CD4-positive, alpha-beta T cell treated with Interleukin-2 at 100 ng/mL for 4 hours (primary cell): Measurements from ENCODE around the gene GCNT4.
A peak's percentile ranks its signal among the peaks of the same experiment; 100 is the strongest.
"Not testable (repeated sequence)": the region's sequence is repeated elsewhere in the genome, so short reads cannot be mapped to it uniquely, and the experiment has no call there.

Source experiments
- DNase-seq: peaks from one replicate; pipeline ENCODE4 v3.0.0-alpha.2; 2020; ENCODE audit warnings: low spot score

The GCNT4 gene

GRCh38 chr5:75052192-75053053 lies at the start of gene GCNT4:
TSS of gene GCNT4 (minus strand) at chr5:75052558. CDS start at chr5:75030037, 22,521 bp downstream.
- DNase-seq, result peak; percentile 37

GRCh38 chr5:75095956-75096355 lies 43.6 kb upstream of the GCNT4 start:
- DNase-seq, result not testable (repeated sequence)

- DNase-seq, result no peak
Measured at GRCh38 chr5:75091597-75091996, 39.2 kb upstream of the GCNT4 start.

- no peak for DNase-seq
Measured at GRCh38 chr5:75089662-75090061, 37.3 kb upstream of the GCNT4 start.

- no peak for DNase-seq
Measured at GRCh38 chr5:75089137-75089536, 36.8 kb upstream of the GCNT4 start.

GRCh38 chr5:75088648-75089047 lies 36.3 kb upstream of the GCNT4 start:
- no peak for DNase-seq

GRCh38 chr5:75081510-75081909 lies 29.2 kb upstream of the GCNT4 start:
- DNase-seq, result no peak

- not testable (repeated sequence) for DNase-seq
Measured at GRCh38 chr5:75079346-75079745, 27.0 kb upstream of the GCNT4 start.

- peak; percentile 48 for DNase-seq
Measured at GRCh38 chr5:75078027-75078426, 25.7 kb upstream of the GCNT4 start.

GRCh38 chr5:75072061-75072460 lies 19.7 kb upstream of the GCNT4 start:
- no peak for DNase-seq

- no peak for DNase-seq
Measured at GRCh38 chr5:75071100-75071499, 18.7 kb upstream of the GCNT4 start.

GRCh38 chr5:75067434-75067833 lies 15.1 kb upstream of the GCNT4 start:
- DNase-seq, result no peak

GRCh38 chr5:75062925-75063531 lies 10.7 kb upstream of the GCNT4 start:
- no peak for DNase-seq

- peak; percentile 57 for DNase-seq
Measured at GRCh38 chr5:75059912-75060545, 7.7 kb upstream of the GCNT4 start.

GRCh38 chr5:75058986-75059535 lies 6.7 kb upstream of the GCNT4 start:
- DNase-seq, result no peak

GRCh38 chr5:75057561-75057960 lies 5.2 kb upstream of the GCNT4 start:
- DNase-seq, result peak; percentile 58

GRCh38 chr5:75055727-75056144 lies 3.4 kb upstream of the GCNT4 start:
- DNase-seq, result no peak

GRCh38 chr5:75054134-75054930 lies 2.0 kb upstream of the GCNT4 start:
- DNase-seq, result no peak

- DNase-seq, result peak; percentile 60
Measured at GRCh38 chr5:75053304-75054133, 1.2 kb upstream of the GCNT4 start.

GRCh38 chr5:75053054-75053303 lies 621 bp upstream of the GCNT4 start:
- no peak for DNase-seq

- DNase-seq, result peak; percentile 48
Measured at GRCh38 chr5:75051217-75051751, 1.1 kb downstream of the GCNT4 start.
